Stimulated activated CD4-positive, alpha-beta T cell treated with anti-CD3 and anti-CD28 coated beads, Interleukin-12 subunit alpha, Interleukin-12 subunit beta, amount 100 ng/mL, for 24 hours (primary cell): Measurements from ENCODE around the gene PRICKLE4.
"Not testable (repeated sequence)": the region's sequence is repeated elsewhere in the genome, so short reads cannot be mapped to it uniquely, and the experiment has no call there.

ENCODE experiments used
- DNase-seq, 2 experiments: peaks; one replicate each; pipeline ENCODE4 v3.0.0-alpha.2; 2020; ENCODE audit warnings: low read depth in 2 of 2

The PRICKLE4 gene

DNA sequence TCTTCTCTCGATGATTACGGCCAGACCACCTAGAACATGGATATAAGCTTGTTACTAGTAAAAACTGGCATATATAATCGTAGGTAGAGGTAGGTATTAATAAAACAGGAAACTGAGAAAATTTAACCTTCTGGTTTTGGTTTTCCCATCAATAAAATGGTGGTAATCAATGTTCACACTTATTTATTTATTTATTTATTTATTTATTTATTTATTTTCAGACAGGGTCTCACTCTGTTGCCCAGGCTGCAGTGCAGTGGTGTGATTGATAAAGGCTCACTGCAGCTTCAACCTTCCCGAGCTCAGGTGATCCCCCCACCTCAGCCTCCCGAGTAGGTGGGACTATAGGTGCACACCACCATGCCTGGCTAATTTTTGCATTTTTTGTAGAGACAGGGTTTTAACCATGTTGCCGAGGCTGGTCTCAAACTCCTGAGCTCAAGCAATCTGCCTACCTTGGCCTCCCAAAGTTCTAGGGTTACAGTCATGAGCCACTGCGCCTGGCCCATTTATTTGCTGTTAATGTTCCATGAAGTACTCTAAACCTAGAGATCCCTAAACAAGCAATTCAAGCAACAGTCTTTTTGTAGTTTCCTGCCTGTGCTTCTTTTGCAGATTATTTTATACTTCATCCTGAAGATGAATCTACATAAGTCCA is 18.4 kb downstream of the PRICKLE4 start:
- DNase-seq, result no peak

DNA sequence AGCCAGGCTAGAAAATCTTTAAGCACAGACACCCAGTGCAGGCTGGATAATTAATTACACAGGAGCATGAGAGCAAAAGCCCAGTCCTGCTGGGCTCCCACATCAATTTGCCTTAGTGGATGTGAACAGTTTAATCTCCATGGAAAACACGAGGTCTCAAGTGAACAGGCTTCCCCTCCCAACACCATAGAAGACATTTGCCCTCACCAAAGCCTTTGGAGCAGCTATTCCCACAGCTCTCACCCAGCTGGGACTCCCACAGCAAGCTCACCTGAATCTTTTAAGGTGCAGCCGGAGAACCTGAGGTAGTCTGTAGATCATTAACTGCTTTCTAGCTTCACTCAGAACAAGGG is 19.0 kb downstream of the PRICKLE4 start:
- no peak for DNase-seq

DNA sequence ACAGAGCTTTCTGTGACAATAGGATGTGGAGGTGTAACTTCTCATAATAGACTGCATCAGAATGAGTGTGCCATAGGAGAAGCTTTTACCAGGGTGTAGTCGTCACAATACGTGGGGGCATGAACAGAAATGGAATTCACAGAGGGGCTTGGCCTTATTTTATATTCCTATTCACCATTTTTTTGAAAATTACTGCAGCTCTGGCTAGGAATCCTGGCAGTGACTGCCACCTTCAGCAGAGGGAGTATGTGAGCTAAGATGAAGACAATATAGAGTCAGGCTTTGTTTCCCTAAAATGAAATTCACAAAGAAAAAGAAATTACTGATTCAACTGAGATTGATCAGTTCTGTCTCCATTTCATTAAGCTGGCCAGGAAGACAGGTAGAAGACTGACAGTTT is 20.8 kb downstream of the PRICKLE4 start:
- DNase-seq, result no peak

DNA sequence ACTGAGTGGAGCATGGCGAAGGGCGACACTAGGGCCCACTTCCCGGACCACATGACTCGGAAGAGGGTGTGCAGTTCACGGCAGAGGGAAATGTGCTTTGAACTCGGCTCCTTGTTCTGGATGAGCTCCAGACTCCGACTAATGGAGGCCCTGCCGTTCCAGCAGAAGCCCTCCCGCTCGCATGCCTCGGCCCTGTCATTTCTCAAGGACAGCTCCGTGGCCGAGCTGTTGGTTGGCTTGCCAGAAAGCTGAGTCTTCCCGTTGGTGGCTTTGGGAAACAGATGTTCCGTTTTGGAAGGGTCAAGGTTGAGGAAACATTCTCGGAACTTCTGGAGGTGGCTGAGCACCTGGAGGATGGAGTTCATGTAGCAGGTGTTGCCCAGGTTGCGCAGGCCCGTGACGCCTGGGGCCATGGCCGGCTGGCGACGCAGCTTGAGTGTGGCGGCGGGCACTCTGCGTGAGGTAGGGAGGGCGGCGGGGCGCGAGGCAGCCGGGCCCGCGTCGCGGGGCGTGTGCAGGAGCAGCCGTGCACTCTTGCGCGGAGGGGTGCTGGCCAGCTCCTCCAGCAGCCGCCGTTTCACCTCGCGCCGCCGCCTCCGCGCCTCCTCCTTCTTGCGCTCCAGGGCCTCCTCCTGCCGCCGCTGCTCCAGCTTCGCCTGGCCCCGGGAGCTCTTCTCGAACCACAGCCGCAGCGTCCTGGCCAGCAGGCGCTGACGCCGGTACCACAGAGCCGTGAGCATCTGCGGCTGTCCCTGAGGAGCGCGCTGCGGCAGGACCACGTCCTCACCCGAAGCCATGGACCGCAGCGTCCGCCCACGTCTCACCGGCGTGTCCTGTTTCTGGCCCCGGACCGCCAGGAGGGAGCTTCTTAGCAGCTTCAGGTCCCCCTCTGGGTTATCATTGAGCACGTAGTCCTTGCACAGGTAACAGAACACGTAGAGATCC is 25.5 kb downstream of the PRICKLE4 start:
- DNase-seq, result no peak

DNA sequence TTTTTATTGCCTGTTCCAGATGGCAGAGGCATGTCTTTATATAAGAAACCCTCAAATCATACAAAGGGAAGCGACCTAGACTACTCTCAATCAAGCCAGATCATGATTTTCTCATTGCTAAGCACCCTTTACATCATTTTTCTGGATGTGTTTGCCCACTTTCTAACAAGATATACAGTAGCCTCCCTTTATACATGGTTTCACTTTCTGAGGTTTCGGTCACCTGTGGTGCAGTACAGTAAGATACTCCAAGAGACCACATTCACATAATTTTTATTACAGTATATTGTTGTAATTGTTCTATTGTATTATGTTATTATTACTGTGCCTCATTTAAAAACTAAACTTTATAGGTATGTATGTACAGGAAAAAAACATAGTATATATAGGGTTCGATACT is 30.5 kb downstream of the PRICKLE4 start:
- no peak for DNase-seq

DNA sequence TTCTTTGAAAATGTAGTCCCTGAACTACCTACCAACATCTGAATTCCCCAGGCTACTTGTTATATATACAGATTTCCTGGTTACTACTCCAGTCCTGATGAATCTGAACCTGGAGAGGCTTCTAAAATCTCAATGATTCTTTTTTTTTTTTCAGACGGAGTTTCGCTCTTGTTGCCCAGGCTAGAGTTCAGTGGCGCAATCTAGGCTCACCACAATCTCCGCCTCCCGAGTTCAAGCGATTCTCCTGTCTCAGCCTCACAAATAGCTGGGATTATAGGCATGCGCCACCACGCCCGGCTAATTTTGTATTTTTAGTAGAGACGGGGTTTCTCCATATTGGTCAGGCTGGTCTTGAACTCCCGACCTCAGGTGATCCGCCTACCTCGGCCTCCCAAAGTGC is 31.4 kb downstream of the PRICKLE4 start:
- DNase-seq, result not testable (repeated sequence)

DNA sequence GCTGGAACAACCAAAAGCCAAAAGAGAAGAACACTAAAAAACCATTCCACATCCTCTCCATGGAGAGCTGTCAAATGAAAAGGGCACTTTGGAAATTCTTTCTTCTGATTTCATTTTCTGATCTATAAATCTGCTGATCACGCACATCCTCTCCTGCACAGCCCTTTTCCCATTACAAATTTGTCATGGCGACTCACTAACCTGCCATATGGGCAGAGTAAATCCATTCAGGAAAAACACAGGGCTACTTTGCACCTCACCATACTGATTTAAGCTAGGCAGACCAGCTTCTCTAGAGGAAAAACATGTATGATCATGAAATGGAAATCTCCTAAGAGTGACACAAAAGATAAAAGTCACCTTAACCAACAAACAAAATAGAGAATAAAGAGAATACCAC is 32.9 kb downstream of the PRICKLE4 start:
- DNase-seq, result no peak

DNA sequence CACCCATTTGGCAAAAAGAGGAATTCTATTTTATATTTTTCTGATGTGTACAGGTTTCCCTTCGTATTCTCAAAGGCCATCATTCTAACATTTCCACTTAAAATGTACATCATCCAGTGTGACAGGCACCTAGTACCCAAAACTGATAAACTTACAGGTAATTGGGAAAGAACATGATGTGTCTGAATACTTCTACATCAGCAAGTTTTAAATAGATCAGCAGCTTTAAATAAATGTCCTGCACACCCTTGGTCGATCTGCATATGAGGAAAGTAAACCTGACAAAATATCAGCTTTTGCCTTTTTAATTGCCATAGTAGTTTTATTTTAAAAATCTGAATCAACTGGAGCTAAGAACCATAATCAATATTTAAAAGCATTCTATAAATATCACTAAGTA is 33.4 kb downstream of the PRICKLE4 start:
- DNase-seq, result no peak

DNA sequence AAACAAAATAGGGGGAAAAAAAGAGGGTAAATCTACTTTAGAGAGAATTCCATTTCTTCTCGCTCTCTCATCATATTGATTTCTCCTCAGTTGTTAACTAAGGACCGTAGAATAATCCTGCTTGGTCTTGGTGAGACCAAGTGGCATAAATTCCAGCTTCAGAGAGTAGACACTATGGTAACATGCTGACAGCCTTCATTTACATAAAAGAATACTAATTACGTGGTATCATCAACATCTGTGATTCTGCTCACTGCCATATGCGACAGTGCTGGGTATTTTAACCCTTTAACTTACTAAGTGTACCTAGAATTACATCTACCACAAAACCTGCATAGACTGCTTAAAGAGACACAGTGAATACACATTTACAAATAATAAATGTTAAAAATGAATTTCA is 34.0 kb downstream of the PRICKLE4 start:
- DNase-seq, result no peak

DNA sequence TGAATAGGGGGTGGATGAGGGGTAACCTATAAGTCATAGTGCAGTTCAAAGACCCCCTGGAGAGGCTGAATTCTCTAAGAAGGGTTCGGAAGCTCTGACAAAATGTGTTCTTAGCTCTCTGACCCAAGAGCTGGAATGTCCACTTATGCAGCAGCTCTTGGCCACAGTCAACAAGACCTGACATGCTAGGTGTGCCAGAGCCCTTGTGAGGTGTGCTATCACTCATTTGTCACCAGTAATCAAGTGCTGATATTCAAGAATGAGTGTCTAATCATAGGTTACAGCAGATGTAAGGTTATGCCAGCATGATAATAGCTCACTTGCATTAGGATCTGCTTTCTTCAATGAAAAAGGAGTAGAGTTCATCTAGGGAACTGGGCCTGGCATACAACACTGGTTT is 35.0 kb downstream of the PRICKLE4 start:
- DNase-seq, result no peak

DNA sequence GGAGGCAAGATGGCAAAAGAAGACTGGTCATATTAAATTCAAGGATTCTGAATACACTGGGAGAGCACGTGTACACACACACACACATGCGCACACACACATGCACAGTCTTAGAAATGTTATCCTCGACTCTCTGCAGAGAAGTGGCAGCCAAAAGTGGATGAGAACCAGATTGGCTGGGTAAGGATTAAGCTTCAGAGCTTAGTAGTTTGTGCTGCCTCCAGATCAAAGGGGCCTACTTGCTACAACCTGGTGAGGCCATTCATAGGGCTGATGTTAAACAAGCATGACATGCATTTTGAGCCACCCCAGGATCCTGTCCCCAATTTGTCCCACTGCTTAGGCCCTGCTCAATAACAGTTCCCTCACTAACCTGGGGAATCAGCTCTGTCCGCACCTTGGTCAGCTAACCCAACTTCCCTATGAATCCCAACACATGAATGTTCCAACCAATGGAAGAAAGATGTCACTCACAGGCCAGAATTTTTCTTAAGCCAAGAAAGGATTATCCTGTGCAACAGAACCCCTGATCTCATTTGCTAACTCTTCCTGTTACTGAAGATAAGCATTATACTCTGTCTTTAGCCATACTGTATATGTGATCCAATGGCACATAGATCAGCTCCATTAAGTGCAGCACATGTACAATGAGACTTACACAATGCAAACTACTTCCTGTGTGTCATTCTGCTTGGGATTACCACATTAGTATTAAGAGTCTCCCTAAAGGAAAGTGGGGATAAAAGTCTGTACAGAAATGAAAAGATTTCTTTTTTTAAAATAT is 37.9 kb downstream of the PRICKLE4 start:
- no peak for DNase-seq

DNA sequence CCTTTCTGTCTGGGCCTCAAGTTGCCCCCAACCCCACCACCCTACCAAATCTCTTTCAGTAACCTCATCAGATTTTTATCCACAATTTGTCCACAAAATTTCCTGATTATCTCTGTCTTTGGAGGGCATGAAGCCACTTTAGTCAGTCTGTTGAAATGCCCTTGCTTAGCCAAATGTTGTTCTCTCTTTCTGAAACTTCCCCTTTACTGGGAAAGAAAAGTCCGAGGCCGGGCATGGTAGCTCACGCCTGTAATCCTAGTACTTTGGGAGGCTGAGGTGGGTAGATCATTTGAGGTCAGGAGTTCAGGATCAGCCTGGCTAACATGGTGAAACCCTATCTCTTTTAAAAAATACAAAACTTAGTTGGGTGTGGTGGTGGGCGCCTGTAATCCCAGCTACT is 40.7 kb downstream of the PRICKLE4 start:
- no peak for DNase-seq

DNA sequence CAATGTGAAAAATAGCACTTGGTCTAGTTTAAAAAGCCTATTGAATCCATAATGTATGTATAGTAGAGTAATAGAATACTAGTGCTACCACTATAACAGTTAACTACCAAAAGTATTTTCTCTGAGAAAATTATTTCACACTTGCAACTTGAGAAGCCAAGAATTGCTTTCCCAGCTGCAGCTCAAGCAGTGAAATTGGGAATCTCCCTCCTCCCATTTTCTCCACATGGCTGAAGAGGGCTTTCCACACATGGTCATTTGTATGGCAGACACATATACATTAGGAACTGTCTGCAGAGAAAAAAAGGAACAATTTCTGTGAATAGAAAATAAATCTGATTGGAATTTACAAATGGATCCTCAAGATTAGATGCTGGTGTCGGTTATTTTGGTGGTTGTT is 41.4 kb downstream of the PRICKLE4 start:
- no peak for DNase-seq

DNA sequence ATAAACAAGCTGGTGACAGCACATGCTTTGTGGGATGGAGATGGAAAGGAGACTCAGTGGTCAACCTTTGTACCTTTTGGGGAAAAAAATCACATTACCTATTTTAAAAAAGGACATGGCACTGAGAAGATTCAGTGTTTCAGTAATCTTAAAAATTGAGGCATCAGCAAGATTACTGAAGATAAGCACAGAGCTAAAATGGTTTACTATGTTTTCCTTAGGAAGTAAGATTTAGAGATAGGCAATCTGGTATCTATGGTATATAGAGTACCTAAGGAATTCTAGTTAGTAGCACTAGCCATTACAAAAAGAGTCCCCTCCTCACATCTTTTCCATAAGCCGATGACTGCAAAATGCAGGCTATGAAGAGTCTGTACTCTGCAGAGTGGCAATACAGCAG is 42.6 kb downstream of the PRICKLE4 start:
- DNase-seq, result no peak

DNA sequence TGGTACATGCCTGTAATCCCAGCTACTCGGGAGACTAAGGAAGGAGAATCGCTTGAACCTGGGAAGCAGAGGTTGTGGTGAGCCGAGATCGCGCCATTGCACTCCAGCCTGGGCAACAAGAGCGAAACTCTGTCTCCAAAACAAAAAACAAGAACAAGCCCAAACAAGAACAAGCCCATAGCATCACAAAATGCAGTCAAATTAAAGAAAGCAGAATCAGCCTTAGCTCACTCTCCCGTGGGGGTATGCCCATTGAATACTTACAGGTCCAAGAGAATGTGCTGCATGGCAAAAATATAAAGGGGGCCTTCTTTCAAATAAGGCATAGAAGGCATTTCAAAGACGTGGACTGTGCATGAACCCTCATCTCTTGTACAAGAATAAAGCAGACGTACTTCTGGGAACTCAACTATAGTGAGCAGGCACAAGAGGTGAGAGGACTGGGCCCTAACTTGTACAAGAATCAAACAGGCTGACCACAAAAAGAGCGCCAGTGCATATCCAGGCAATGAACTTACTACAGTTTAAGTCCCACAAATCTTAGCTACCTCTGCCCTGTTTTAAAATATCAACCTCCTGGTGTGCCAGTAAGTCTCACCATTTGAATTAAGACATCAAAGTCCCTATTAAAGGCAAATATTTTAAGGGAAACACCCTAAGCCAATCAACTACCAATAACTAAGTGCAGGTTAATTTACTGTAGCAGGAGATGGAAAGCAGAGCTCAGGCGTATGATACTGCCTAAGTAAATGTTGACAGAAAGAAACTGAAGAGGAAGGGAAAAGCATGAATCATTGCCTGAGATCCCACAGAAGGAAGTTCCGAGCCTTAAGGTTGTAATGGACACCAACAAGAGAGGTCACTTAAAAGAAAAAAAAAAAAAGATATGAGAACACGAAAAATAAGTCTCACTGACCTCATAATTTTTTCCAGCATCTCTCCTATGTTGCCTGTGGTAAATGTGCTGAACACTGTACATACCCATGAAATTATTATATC is 44.3 kb downstream of the PRICKLE4 start:
- DNase-seq, result no peak

DNA sequence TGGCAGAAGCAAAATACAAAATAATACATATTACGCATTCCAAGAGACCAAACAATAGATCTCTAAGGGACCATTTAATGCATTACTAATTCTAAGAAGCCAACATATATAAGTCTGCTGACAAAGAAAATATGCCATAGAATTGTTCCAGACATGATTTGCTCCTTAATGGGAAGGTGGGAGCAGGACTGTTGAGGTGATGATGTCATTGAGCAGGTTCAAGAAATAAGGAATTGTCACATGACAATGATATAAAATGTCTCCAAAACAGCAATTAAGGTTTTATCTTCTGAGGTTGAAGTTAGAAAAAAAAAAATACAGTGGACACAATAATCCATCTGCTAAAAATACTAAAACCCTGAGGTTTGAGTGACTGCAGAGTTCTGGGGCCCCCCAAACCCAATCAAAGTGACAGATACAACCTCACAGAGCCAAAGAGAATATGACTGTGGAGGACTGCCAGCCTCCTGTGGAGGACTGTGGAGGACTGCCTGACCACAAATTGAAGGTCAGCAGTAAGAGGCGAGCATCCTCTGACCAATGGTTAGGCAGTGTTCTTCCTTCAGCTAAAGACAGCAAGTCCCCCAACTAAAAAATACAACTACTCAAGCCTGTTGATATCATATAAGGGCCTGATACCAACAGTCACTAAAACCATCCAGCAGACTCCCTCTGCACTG is 45.9 kb downstream of the PRICKLE4 start:
- DNase-seq, result no peak

DNA sequence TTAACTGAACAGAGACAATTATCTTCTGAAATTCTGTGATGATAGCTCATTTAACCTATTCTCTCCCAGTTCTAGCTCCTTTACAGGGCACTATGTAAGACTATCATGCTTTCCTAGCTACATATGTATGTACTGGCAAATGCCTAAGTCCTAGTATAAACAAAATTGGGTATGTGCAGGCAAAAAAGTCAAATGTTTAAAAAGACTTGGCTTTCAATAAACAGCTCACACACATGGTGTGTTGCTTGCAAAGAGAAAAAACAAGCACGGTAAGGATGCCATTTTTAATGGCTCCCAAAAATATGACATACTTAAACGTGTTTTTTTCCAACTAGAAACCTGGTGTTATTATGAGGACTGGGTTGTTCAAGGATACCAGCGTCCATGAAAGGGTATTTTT is 51.7 kb downstream of the PRICKLE4 start:
- no peak for DNase-seq

DNA sequence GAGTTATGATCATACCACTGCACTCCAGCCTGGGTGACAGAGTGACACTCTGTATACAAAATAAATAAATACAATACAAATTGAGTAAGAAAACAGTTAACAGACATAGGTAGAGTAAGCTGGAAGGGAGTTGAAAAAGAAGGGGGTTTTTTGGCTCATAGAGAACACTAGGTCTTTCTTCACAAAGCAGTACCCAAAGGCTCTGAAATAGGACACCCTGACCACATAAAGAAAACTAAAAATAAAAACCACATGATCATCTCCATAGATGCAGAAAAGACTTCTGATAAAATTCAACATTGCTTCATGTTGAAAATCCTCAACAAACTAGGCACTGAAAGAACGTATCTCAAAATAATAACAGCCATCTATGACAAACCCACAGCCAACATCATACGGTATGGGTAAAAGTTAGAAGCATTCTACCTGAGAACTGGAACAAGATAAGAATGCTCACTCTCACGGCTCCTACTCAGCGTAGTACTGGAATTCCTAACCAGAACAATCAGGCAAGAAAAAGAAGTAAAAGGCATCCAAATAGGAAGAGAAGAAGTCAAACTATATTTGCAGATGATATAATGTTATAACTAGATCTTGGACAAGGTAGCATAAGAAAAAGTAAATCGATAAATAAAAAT is 55.6 kb downstream of the PRICKLE4 start:
- DNase-seq, result no peak

DNA sequence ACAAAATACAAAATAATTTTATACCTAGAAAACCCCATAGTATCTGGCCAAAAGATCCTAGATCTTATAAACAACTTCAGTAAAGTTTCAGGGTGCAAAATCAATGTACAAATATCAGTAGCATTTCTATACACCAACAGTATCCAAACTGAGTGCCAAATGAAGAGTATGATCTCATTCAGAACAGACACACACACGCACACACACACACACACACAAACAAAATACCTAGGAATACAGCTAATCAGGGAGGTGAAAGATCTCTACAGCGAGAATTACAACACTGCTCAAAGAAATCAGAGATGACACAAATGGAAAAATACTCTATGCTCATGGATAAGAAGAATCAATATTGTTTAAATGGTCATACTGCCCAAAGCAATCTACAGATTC is 56.1 kb downstream of the PRICKLE4 start:
- DNase-seq, result no peak
